HepG2 (cell line): ENCODE results near the gene PPM1G. TPM values are rescaled to one million over a fixed set of nuclear protein-coding genes. Genes with fewer than 3 reads are reported as not detected.

ENCODE experiments used
- ATF7-NPFF ChIP-seq: sonication (generic); formaldehyde crosslinking; IDR thresholded peaks from 2 replicates; pipeline ENCODE4 v1.8.1; 2023; ENCODE audit warnings: mild to moderate bottlenecking, low read depth, missing genetic modification reagents, moderate library complexity
- BATF2 ChIP-seq: sonication (generic); formaldehyde crosslinking; IDR thresholded peaks from 2 replicates; pipeline ENCODE4 v1.8.0; 2022; ENCODE audit warnings: mild to moderate bottlenecking, missing genetic modification reagents, moderate library complexity
- DRAP1 ChIP-seq: IDR thresholded peaks from 2 replicates; pipeline ENCODE4 v1.6.1; 2016; ENCODE audit warnings: missing genetic modification reagents, missing compliant biosample characterization
- HNRNPLL ChIP-seq: fragments of 200-400 bp; formaldehyde crosslinking; IDR thresholded peaks from 2 replicates; pipeline ENCODE4 v1.6.1; 2017; ENCODE audit warnings: mild to moderate bottlenecking, low read depth, low read length; ENCODE audit not compliant: poor library complexity, severe bottlenecking
- KDM6A ChIP-seq: IDR thresholded peaks from 2 replicates; pipeline ENCODE4 v1.6.1; 2016; ENCODE audit warnings: low read depth
- MIER2 ChIP-seq: IDR thresholded peaks from 2 replicates; pipeline ENCODE4 v1.6.1; 2016; ENCODE audit warnings: missing biosample characterization, missing genetic modification reagents
- MTERF4 ChIP-seq: sonication (generic); formaldehyde crosslinking; IDR thresholded peaks from 2 replicates; pipeline ENCODE4 v1.8.0; 2023; ENCODE audit warnings: mild to moderate bottlenecking, missing genetic modification reagents
- NAIF1 ChIP-seq: sonication (generic); formaldehyde crosslinking; IDR thresholded peaks from 2 replicates; pipeline ENCODE4 v1.5.0; 2020; ENCODE audit warnings: mild to moderate bottlenecking, missing genetic modification reagents, borderline replicate concordance
- NR1H2 ChIP-seq: sonication (generic); formaldehyde crosslinking; IDR thresholded peaks from 2 replicates; pipeline ENCODE4 v1.8.1; 2022; ENCODE audit warnings: low read depth, missing genetic modification reagents, borderline replicate concordance
- PHF8 ChIP-seq: sonication (generic); formaldehyde crosslinking; IDR thresholded peaks from 2 replicates; pipeline ENCODE4 v1.5.0; 2020; ENCODE audit warnings: missing genetic modification reagents
- POLR2A ChIP-seq, 2 experiments: IDR thresholded peaks; 2 replicates each; pipeline ENCODE4 v1.6.1; 2011; ENCODE audit warnings: low read depth in 2 of 2, low read length in 2 of 2, mild to moderate bottlenecking in 1 of 2, moderate library complexity in 1 of 2; ENCODE audit not compliant: insufficient read depth in 1 of 2
- SOX6 ChIP-seq, 2 experiments: fragments of 450-650 bp in 1 of 2; sonication (generic) in 1 of 2; formaldehyde crosslinking in 1 of 2; IDR thresholded peaks; 2 replicates each; pipeline versions ENCODE4 v1.4.0 to v1.6.1; 2017 to 2020; ENCODE audit warnings: antibody characterized with exemption in 1 of 2, mild to moderate bottlenecking in 1 of 2, missing genetic modification reagents in 1 of 2
- ZBTB21 ChIP-seq: sonication (generic); formaldehyde crosslinking; IDR thresholded peaks from 2 replicates; pipeline ENCODE4 v1.4.0; 2020; ENCODE audit warnings: missing genetic modification reagents
- ZFP62 ChIP-seq: sonication (generic); formaldehyde crosslinking; IDR thresholded peaks from 2 replicates; pipeline ENCODE4 v1.4.0; 2020; ENCODE audit warnings: missing genetic modification reagents
- ZNF18 ChIP-seq: sonication (generic); formaldehyde crosslinking; IDR thresholded peaks from 2 replicates; pipeline ENCODE4 v1.8.0; 2022; ENCODE audit warnings: mild to moderate bottlenecking, missing genetic modification reagents; ENCODE audit not compliant: insufficient replicate concordance
- ZNF20 ChIP-seq: sonication (generic); formaldehyde crosslinking; IDR thresholded peaks from 2 replicates; pipeline ENCODE4 v1.4.0; 2020; ENCODE audit warnings: mild to moderate bottlenecking, moderate library complexity, missing genetic modification reagents
- ZNF570 ChIP-seq: sonication (generic); formaldehyde crosslinking; IDR thresholded peaks from 2 replicates; pipeline ENCODE4 v1.4.0; 2020; ENCODE audit warnings: mild to moderate bottlenecking, missing genetic modification reagents, borderline replicate concordance
- ZNF646 ChIP-seq: sonication (generic); formaldehyde crosslinking; IDR thresholded peaks from 2 replicates; pipeline ENCODE4 v1.9.0; 2021; ENCODE audit warnings: mild to moderate bottlenecking, missing genetic modification reagents
- ZSCAN12 ChIP-seq: sonication (generic); formaldehyde crosslinking; IDR thresholded peaks from 2 replicates; pipeline ENCODE4 v1.9.0; 2021; ENCODE audit warnings: mild to moderate bottlenecking, missing genetic modification reagents
- polyA plus RNA-seq, 8 experiments: library from polyadenylated mRNA; depleted of rRNA in 3 of 8; stranded (reverse) in 7 of 8; unstranded in 1 of 8; fragments of >200 nt; fragmentation: Illumina TruSeq in 4 of 8; extraction: Trizol in 4 of 8; gene quantifications; 2 replicates each; pipeline versions ENCODE4 v1.2.1 to v1.2.3, GENCODE V29; 2011 to 2016; ENCODE audit warnings: low read depth in 4 of 8, missing spikeins in 1 of 8, mixed read lengths in 1 of 8; ENCODE audit not compliant: insufficient read depth in 1 of 8
- total RNA-seq, 5 experiments: library from RNA; depleted of rRNA; stranded (reverse); fragments of >200 nt; fragmentation: Illumina TruSeq; extraction: Trizol; gene quantifications; 2 replicates each; pipeline ENCODE4 v1.2.3, GENCODE V29; 2016; ENCODE audit warnings: low read depth in 1 of 5

PPM1G gene
- total and polyA plus RNA-seq, 2 of the 13 experiments (the other 11 are each of a cell fraction or from before 2014, with no cell fraction given) = 58.2 to 213 TPM

GRCh38 chr2:27428213-27428977, 19.0 kb upstream of the PPM1G start, which contains the start of gene NRBP1 (continued):
- TF ChIP-seq BATF2 (CRISPR knock-in tag) (peak; percentile 80; the same call in 1 of the 2 replicates), ZNF646 (no peak), SOX6 (IDR thresholded peaks at IDR 0.05) (no peak), SOX6 (CRISPR knock-in tag; IDR thresholded peaks at IDR 0.05) (peak; percentile 71), MTERF4 (CRISPR knock-in tag) (0 out of 2 replicates have a peak, but pooled peaks have one; percentile 4), KDM6A (CRISPR knock-in tag) (no peak), ZFP62 (CRISPR knock-in tag) (no peak), ZSCAN12 (CRISPR knock-in tag) (0 out of 2 replicates have a peak, but pooled peaks have one; percentile 52), ATF7-NPFF (CRISPR knock-in tag) (peak; percentile 64; the same call in 1 of the 2 replicates), POLR2A (IDR thresholded peaks at IDR 0.05; ENCODE audit: insufficient read depth in 1 of 2, low read depth in 2 of 2, low read length in 2 of 2) (peak; percentile 93 to 94), NR1H2 (CRISPR knock-in tag) (no peak), MIER2 (CRISPR knock-in tag) (no peak), HNRNPLL (peak; percentile 95), PHF8 (CRISPR knock-in tag) (peak; percentile 98), NAIF1 (CRISPR knock-in tag) (peak; percentile 90; the same call in 1 of the 2 replicates), DRAP1 (CRISPR knock-in tag) (peak; percentile 91), ZNF570 (no peak; the same call in 1 of the 2 replicates), ZNF18 (peak; percentile 88), ZBTB21 (CRISPR knock-in tag) (no peak), ZNF20 (CRISPR knock-in tag) (peak; percentile 88; the same call in 1 of the 2 replicates)
